HFFc6 (cell line): ENCODE measurements around the gene DLEC1. TPM values are rescaled to one million over a fixed set of nuclear protein-coding genes. Genes with fewer than 3 reads are reported as not detected.

Source experiments
- DNase-seq: peaks from one replicate; pipeline ENCODE4 v3.0.0-alpha.2; 2018
- H3K27ac Mint-ChIP-seq: 2 replicates; pipeline ENCODE4 v1.8.0; 2020; ENCODE audit warnings: mild to moderate bottlenecking, mixed read lengths
- H3K27me3 Mint-ChIP-seq: 2 replicates; pipeline ENCODE4 v1.8.0; 2021; ENCODE audit warnings: mild to moderate bottlenecking, moderate library complexity, mixed read lengths; ENCODE audit not compliant: insufficient read depth
- H3K36me3 Mint-ChIP-seq: 2 replicates; pipeline ENCODE4 v1.8.0; 2021; ENCODE audit warnings: low read depth, mixed read lengths
- H3K4me1 Mint-ChIP-seq: 2 replicates; pipeline ENCODE4 v1.8.0; 2020; ENCODE audit warnings: low read depth, mixed read lengths
- H3K4me3 Mint-ChIP-seq: 2 replicates; pipeline ENCODE4 v1.8.0; 2020; ENCODE audit warnings: mild to moderate bottlenecking, moderate library complexity, mixed read lengths
- H3K9me3 Mint-ChIP-seq: 2 replicates; pipeline ENCODE4 v1.8.0; 2020; ENCODE audit warnings: mild to moderate bottlenecking, mixed read lengths
- total RNA-seq, 6 experiments: library from RNA; stranded (reverse); fragmentation: NEBNext Ultra II Directional; extraction: Animal tissue kit (Norgen Biotek cat#: 25700); gene quantifications; 2 replicates in 1 of 6; 3 replicates in 5 of 6; pipeline ENCODE4 v1.2.3, GENCODE V29; 2021
- TF ChIP-seq, protein P1 (sequence below): fragments of 200-600 bp; sonication (generic); IDR thresholded peaks from 2 replicates; pipeline ENCODE4 v1.5.0; 2021; ENCODE audit warnings: antibody characterized with exemption, mild to moderate bottlenecking

DLEC1 gene
- total RNA-seq, 6 experiments from 2014 or later, result 0.05 TPM; not detected in 5

GRCh38 chr3:38036286-38036685, 2.7 kb upstream of the DLEC1 start:
- Mint-ChIP-seq H3K4me1 (peaks cover 29% of the 10 kb centered on the region), H3K9me3 (no peaks in the 10 kb centered on the region), H3K36me3 (no peaks in the 10 kb centered on the region), H3K4me3 (no peak overlapping the region), H3K27ac (no peak overlapping the region), H3K27me3 (peaks cover 7% of the 10 kb centered on the region; the same call in 1 of the 2 replicates)
- DNase-seq, result no peak
- TF ChIP-seq, protein P1, sequence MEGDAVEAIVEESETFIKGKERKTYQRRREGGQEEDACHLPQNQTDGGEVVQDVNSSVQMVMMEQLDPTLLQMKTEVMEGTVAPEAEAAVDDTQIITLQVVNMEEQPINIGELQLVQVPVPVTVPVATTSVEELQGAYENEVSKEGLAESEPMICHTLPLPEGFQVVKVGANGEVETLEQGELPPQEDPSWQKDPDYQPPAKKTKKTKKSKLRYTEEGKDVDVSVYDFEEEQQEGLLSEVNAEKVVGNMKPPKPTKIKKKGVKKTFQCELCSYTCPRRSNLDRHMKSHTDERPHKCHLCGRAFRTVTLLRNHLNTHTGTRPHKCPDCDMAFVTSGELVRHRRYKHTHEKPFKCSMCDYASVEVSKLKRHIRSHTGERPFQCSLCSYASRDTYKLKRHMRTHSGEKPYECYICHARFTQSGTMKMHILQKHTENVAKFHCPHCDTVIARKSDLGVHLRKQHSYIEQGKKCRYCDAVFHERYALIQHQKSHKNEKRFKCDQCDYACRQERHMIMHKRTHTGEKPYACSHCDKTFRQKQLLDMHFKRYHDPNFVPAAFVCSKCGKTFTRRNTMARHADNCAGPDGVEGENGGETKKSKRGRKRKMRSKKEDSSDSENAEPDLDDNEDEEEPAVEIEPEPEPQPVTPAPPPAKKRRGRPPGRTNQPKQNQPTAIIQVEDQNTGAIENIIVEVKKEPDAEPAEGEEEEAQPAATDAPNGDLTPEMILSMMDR, result no peak

DNA sequence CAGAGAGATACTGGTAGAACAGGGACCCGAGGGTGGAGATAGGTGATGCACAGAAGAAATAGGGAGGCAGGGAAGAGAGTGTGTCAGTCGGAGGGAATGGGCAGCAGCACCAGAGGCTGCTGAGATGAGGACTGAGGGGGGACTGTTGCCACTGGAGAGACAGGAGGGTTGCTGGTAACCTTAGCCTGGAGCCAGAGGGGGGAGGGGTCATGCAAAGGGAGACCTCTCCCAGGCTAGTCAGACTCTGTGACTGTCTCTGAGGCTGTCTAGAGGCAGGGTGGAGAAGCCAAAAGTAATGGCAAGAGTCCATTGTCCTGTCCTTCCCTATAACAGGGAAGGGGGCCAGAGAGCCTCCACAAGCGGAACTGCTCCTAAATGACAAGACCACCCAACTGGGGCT, 2.1 kb upstream of the DLEC1 start:
- no peaks in the 10 kb centered on the region for H3K9me3 Mint-ChIP-seq
- no peak for DNase-seq
- H3K4me3 Mint-ChIP-seq, result no peak overlapping the region
- H3K4me1 Mint-ChIP-seq, result peaks cover 22% of the 10 kb centered on the region
- no peaks in the 10 kb centered on the region for H3K36me3 Mint-ChIP-seq
- TF ChIP-seq, protein P1, result no peak
- peaks cover 7% of the 10 kb centered on the region; the same call in 1 of the 2 replicates for H3K27me3 Mint-ChIP-seq
- H3K27ac Mint-ChIP-seq, result no peak overlapping the region

DNA sequence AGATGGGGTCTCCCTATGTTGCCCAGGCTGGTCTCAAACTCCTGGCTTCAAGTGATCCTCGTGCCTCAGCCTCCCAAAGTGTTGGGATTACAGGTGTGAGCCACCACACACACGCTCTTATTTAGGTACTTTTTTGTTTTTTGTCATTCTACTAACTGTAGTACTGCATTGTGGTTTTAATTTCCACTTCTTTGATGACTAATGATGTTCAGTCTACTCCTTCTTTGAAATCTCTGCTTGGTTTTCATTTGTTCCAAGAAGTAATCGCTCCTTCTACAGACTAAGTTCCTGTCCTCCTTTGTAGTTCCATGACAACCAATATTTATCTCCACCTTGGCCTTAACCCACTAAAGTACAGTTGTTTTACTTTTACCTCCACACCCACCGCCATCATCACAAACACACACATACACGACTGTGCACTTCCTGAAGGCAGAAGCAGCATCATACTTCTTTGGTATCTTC, 529 bp upstream of the DLEC1 start:
- peaks cover 7% of the 10 kb centered on the region; the same call in 1 of the 2 replicates for H3K27me3 Mint-ChIP-seq
- TF ChIP-seq, protein P1, result no peak
- H3K27ac Mint-ChIP-seq, result peak overlapping the region; percentile 38
- DNase-seq, result no peak
- no peaks in the 10 kb centered on the region for H3K9me3 Mint-ChIP-seq
- peaks cover 21% of the 10 kb centered on the region for H3K4me1 Mint-ChIP-seq
- peak overlapping the region; percentile 75; the same call in 1 of the 2 replicates for H3K4me3 Mint-ChIP-seq
- no peaks in the 10 kb centered on the region for H3K36me3 Mint-ChIP-seq

DNA sequence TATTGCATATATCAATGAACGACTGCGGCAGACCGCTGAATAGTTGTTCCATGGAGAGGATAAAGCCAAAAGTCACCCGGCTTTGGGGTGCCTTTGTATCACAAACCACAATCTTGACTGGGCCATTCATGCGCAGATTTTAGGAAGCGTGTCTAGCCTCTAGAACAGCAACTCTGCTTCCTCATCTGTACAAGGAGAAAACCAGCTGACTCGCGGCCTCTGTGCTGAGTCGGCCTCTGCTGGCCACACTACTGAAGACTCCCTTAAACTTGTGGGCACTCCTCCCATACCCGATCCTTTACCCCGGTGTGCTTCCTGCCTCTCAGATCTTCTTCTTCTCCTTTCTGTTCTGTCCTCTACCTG, 872 bp downstream of the DLEC1 start:
- H3K27me3 Mint-ChIP-seq, result peaks cover 10% of the 10 kb centered on the region; the same call in 1 of the 2 replicates
- H3K4me1 Mint-ChIP-seq, result peaks cover 21% of the 10 kb centered on the region
- DNase-seq, result peak; percentile 46
- H3K9me3 Mint-ChIP-seq, result no peaks in the 10 kb centered on the region
- peak overlapping the region; percentile 75 for H3K4me3 Mint-ChIP-seq
- no peaks in the 10 kb centered on the region for H3K36me3 Mint-ChIP-seq
- H3K27ac Mint-ChIP-seq, result peak overlapping the region; percentile 38; the same call in 1 of the 2 replicates
- TF ChIP-seq, protein P1, result peak; percentile 27; the same call in 1 of the 2 replicates

DNA sequence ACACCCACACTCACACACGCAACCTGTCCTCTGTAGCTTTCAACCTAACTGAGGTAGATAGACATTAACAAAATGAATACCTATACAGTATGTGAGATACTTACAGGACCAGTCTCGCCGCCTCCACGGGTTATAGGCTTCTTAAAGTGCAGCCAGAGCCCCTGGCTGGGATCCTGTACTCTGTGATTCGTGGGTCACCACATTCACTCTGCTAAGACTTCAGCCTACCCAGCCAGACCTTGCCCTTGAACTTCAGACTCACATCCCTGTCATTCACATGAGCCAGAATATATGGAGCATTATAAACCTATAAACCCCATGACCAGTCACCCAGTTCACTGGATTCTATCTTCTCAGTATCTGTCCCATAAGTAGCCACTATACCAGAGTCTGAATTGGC, 1.4 kb downstream of the DLEC1 start:
- H3K27me3 Mint-ChIP-seq, result peaks cover 15% of the 10 kb centered on the region; the same call in 1 of the 2 replicates
- H3K4me3 Mint-ChIP-seq, result peak overlapping the region; percentile 75; the same call in 1 of the 2 replicates
- no peak overlapping the region for H3K27ac Mint-ChIP-seq
- H3K9me3 Mint-ChIP-seq, result no peaks in the 10 kb centered on the region
- TF ChIP-seq, protein P1, result no peak
- no peak for DNase-seq
- H3K4me1 Mint-ChIP-seq, result peaks cover 21% of the 10 kb centered on the region
- no peaks in the 10 kb centered on the region for H3K36me3 Mint-ChIP-seq
